GM19397 (cell line): ENCODE results near the gene NUP205.
A peak's percentile ranks its signal among the peaks of the same experiment; 100 is the strongest.

Source experiments
- ATAC-seq: cut with Tn5 transposase; IDR thresholded peaks from one replicate; pipeline ENCODE4 v1.9.1; 2021; ENCODE audit warnings: mild to moderate bottlenecking, moderate library complexity; ENCODE audit not compliant: unreplicated experiment

The NUP205 gene

GRCh38 chr7:135538376-135538775, 19.3 kb upstream of the NUP205 start:
- no peak for ATAC-seq

- no peak for ATAC-seq
These were observed 18.1 kb upstream of the NUP205 start for GRCh38 chr7:135539629-135540028.

GRCh38 chr7:135541029-135541428, 16.7 kb upstream of the NUP205 start:
- ATAC-seq = no peak

GRCh38 chr7:135550196-135550595, 7.5 kb upstream of the NUP205 start:
- ATAC-seq = no peak

- no peak for ATAC-seq
These were observed 5.6 kb upstream of the NUP205 start for GRCh38 chr7:135552148-135552547.

GRCh38 chr7:135553346-135553745, 4.4 kb upstream of the NUP205 start:
- ATAC-seq = no peak

- ATAC-seq = peak; percentile 47
These were observed 635 bp downstream of the NUP205 start for GRCh38 chr7:135558337-135558767.

GRCh38 chr7:135558881-135559280, 1.2 kb downstream of the NUP205 start:
- no peak for ATAC-seq

GRCh38 chr7:135560631-135561030, 2.9 kb downstream of the NUP205 start:
- ATAC-seq = no peak

GRCh38 chr7:135562720-135563119, 5.0 kb downstream of the NUP205 start:
- no peak for ATAC-seq

- no peak for ATAC-seq
These were observed 14.1 kb downstream of the NUP205 start for GRCh38 chr7:135571834-135572233.

GRCh38 chr7:135573541-135573940, 15.8 kb downstream of the NUP205 start:
- ATAC-seq = no peak

- no peak for ATAC-seq
These were observed 17.6 kb downstream of the NUP205 start for GRCh38 chr7:135575296-135575695.

- no peak for ATAC-seq
These were observed 20.9 kb downstream of the NUP205 start for GRCh38 chr7:135578569-135578968.

- no peak for ATAC-seq
These were observed 26.9 kb downstream of the NUP205 start for GRCh38 chr7:135584362-135585353.

GRCh38 chr7:135597181-135597925, 39.6 kb downstream of the NUP205 start:
- no peak for ATAC-seq

GRCh38 chr7:135597926-135598305, 40.2 kb downstream of the NUP205 start:
- ATAC-seq = no peak

GRCh38 chr7:135599471-135599870, 41.8 kb downstream of the NUP205 start:
- no peak for ATAC-seq

- ATAC-seq = no peak
These were observed 42.5 kb downstream of the NUP205 start for GRCh38 chr7:135600226-135600625.

GRCh38 chr7:135601182-135601581, 43.5 kb downstream of the NUP205 start:
- no peak for ATAC-seq

- ATAC-seq = no peak
These were observed 44.6 kb downstream of the NUP205 start for GRCh38 chr7:135602304-135602703.

- ATAC-seq = no peak
These were observed 58.4 kb downstream of the NUP205 start for GRCh38 chr7:135616136-135616535.
